ENCODE results near the gene MBOAT7.

- TF ChIP-seq CTCF (IDR thresholded peaks at IDR 0.05) (peak; percentile 74 to 87 (median 79)), POLR2A (IDR thresholded peaks at IDR 0.05) (no peak)
Measured at GRCh38 chr19:54168174-54168917, 21.0 kb downstream of the MBOAT7 start.
